HEK293 (cell line): ENCODE data around the gene LRP1-AS.

Experiments
- CTCF ChIA-PET: fragments of 350-600 bp; formaldehyde crosslinking; extraction: SDS; loops from one replicate; lab custom pipeline; 2021; ENCODE audit warnings: antibody characterized with exemption; lab: Yijun Ruan, JAX
- POLR2A ChIA-PET: fragments of 300-600 bp; formaldehyde crosslinking; extraction: SDS; loops from one replicate; lab custom pipeline; 2020; ENCODE audit warnings: antibody characterized with exemption, inconsistent platforms; lab: Yijun Ruan, JAX
- H3K27ac ChIP-seq: fragments of 200-500 bp; sonication (Bioruptor generic); 2 replicates; pipeline ENCODE4 v1.5.1; 2014; ENCODE audit warnings: low read depth, low read length, control low read depth, inconsistent platforms; ENCODE audit errors: extremely low read depth
- H3K36me3 ChIP-seq, 2 experiments: fragments of 200-500 bp in 1 of 2; sonication (Bioruptor generic) in 1 of 2; 1 replicate in 1 of 2; 2 replicates in 1 of 2; pipeline ENCODE4 v1.5.1; 2014 to 2017; ENCODE audit warnings: inconsistent platforms in 2 of 2, low read length in 2 of 2; ENCODE audit not compliant: control insufficient read depth in 2 of 2, insufficient read depth in 1 of 2
- H3K4me1 ChIP-seq: fragments of 200-500 bp; sonication (Bioruptor generic); 2 replicates; pipeline ENCODE4 v1.5.1; 2014; ENCODE audit warnings: mild to moderate bottlenecking, low read length, inconsistent platforms; ENCODE audit not compliant: control insufficient read depth, insufficient read depth
- H3K4me3 ChIP-seq: 2 replicates; pipeline ENCODE4 v1.5.1; 2011; ENCODE audit warnings: low read depth, mild to moderate bottlenecking, control low read depth, low read length, moderate library complexity
- H3K9me3 ChIP-seq: fragments of 200-500 bp; sonication (Bioruptor generic); 2 replicates; pipeline ENCODE4 v1.5.1; 2014; ENCODE audit warnings: low read depth, low read length, inconsistent platforms; ENCODE audit not compliant: control insufficient read depth, insufficient read depth
- BCL11B ChIP-seq: fragments of 450-650 bp; formaldehyde crosslinking; IDR thresholded peaks from 2 replicates; pipeline ENCODE4 v1.5.1; 2016; ENCODE audit warnings: low read depth, missing biosample characterization, missing genetic modification characterization
- BCL6B ChIP-seq: fragments of 450-650 bp; formaldehyde crosslinking; IDR thresholded peaks from 2 replicates; pipeline ENCODE4 v1.5.1; 2017; ENCODE audit warnings: missing biosample characterization, missing genetic modification characterization
- OSR2 ChIP-seq: fragments of 450-650 bp; formaldehyde crosslinking; IDR thresholded peaks from 2 replicates; pipeline ENCODE4 v1.5.1; 2016; ENCODE audit warnings: missing biosample characterization, missing genetic modification characterization
- ZBTB44 ChIP-seq: fragments of 450-650 bp; IDR thresholded peaks from 2 replicates; pipeline ENCODE4 v1.5.1; 2018; ENCODE audit warnings: missing biosample characterization, mild to moderate bottlenecking, missing genetic modification characterization
- ZFP3 ChIP-seq: fragments of 450-650 bp; formaldehyde crosslinking; IDR thresholded peaks from 2 replicates; pipeline ENCODE4 v1.5.1; 2016; ENCODE audit warnings: low read depth, missing biosample characterization, missing genetic modification characterization
- ZNF114 ChIP-seq: fragments of 450-650 bp; formaldehyde crosslinking; IDR thresholded peaks from 2 replicates; pipeline ENCODE4 v1.5.0; 2017; ENCODE audit warnings: missing biosample characterization, missing genetic modification characterization
- ZNF169 ChIP-seq: fragments of 450-650 bp; formaldehyde crosslinking; IDR thresholded peaks from 2 replicates; pipeline ENCODE4 v1.5.1; 2016; ENCODE audit warnings: missing biosample characterization, missing genetic modification characterization
- ZNF214 ChIP-seq: fragments of 450-650 bp; formaldehyde crosslinking; IDR thresholded peaks from 2 replicates; pipeline ENCODE4 v1.5.1; 2017; ENCODE audit warnings: missing biosample characterization, mild to moderate bottlenecking, missing genetic modification characterization, borderline replicate concordance
- ZNF394 ChIP-seq: fragments of 450-650 bp; formaldehyde crosslinking; IDR thresholded peaks from 2 replicates; pipeline ENCODE4 v1.5.1; 2016; ENCODE audit warnings: missing biosample characterization, missing genetic modification characterization, mild to moderate bottlenecking, moderate library complexity, borderline replicate concordance
- ZNF398 ChIP-seq: fragments of 450-650 bp; formaldehyde crosslinking; IDR thresholded peaks from 2 replicates; pipeline ENCODE4 v1.5.1; 2017; ENCODE audit warnings: missing biosample characterization, missing genetic modification characterization
- ZNF426 ChIP-seq: fragments of 450-650 bp; formaldehyde crosslinking; IDR thresholded peaks from 2 replicates; pipeline ENCODE4 v1.5.1; 2017; ENCODE audit warnings: missing biosample characterization, missing genetic modification characterization, mild to moderate bottlenecking, inconsistent platforms, moderate library complexity
- ZNF48 ChIP-seq: fragments of 450-650 bp; formaldehyde crosslinking; IDR thresholded peaks from 2 replicates; pipeline ENCODE4 v1.5.1; 2016; ENCODE audit warnings: missing biosample characterization, missing genetic modification characterization
- ZNF529 ChIP-seq: fragments of 450-650 bp; formaldehyde crosslinking; IDR thresholded peaks from 2 replicates; pipeline ENCODE4 v1.5.1; 2017; ENCODE audit warnings: missing genetic modification characterization, missing biosample characterization; ENCODE audit not compliant: insufficient replicate concordance
- ZNF560 ChIP-seq: fragments of 450-650 bp; formaldehyde crosslinking; IDR thresholded peaks from 2 replicates; pipeline ENCODE4 v1.5.1; 2017; ENCODE audit warnings: missing biosample characterization, missing genetic modification characterization, borderline replicate concordance
- ZNF571 ChIP-seq: fragments of 450-650 bp; formaldehyde crosslinking; IDR thresholded peaks from 2 replicates; pipeline ENCODE4 v1.5.0; 2017; ENCODE audit warnings: missing biosample characterization, missing genetic modification characterization
- ZNF623 ChIP-seq: fragments of 450-650 bp; formaldehyde crosslinking; IDR thresholded peaks from 2 replicates; pipeline ENCODE4 v1.5.1; 2016; ENCODE audit warnings: missing biosample characterization, missing genetic modification characterization
- ZNF654 ChIP-seq: fragments of 450-650 bp; formaldehyde crosslinking; IDR thresholded peaks from 2 replicates; pipeline ENCODE4 v1.5.1; 2016; ENCODE audit warnings: low read depth, missing biosample characterization, missing genetic modification characterization
- ZNF830 ChIP-seq: fragments of 450-650 bp; IDR thresholded peaks from 2 replicates; pipeline ENCODE4 v1.5.0; 2018; ENCODE audit warnings: missing biosample characterization, missing genetic modification characterization, low read depth, mild to moderate bottlenecking, moderate library complexity
- ZNF837 ChIP-seq: fragments of 450-650 bp; formaldehyde crosslinking; IDR thresholded peaks from 2 replicates; pipeline ENCODE4 v1.5.1; 2016; ENCODE audit warnings: missing biosample characterization, missing genetic modification characterization
- TF ChIP-seq, protein P1 (sequence below): fragments of 450-650 bp; formaldehyde crosslinking; IDR thresholded peaks from 2 replicates; pipeline ENCODE4 v1.5.1; 2016; ENCODE audit warnings: missing biosample characterization, missing genetic modification characterization
- TF ChIP-seq, protein P2 (sequence below): fragments of 450-650 bp; formaldehyde crosslinking; IDR thresholded peaks from 2 replicates; pipeline ENCODE4 v1.5.1; 2017; ENCODE audit warnings: missing biosample characterization, missing genetic modification characterization
- TF ChIP-seq, protein P3 (sequence below): fragments of 450-650 bp; formaldehyde crosslinking; conservative IDR thresholded peaks from 2 replicates; pipeline ENCODE4 v1.5.1; 2016; ENCODE audit warnings: low read depth, missing biosample characterization, missing genetic modification characterization

Gene LRP1-AS

DNA sequence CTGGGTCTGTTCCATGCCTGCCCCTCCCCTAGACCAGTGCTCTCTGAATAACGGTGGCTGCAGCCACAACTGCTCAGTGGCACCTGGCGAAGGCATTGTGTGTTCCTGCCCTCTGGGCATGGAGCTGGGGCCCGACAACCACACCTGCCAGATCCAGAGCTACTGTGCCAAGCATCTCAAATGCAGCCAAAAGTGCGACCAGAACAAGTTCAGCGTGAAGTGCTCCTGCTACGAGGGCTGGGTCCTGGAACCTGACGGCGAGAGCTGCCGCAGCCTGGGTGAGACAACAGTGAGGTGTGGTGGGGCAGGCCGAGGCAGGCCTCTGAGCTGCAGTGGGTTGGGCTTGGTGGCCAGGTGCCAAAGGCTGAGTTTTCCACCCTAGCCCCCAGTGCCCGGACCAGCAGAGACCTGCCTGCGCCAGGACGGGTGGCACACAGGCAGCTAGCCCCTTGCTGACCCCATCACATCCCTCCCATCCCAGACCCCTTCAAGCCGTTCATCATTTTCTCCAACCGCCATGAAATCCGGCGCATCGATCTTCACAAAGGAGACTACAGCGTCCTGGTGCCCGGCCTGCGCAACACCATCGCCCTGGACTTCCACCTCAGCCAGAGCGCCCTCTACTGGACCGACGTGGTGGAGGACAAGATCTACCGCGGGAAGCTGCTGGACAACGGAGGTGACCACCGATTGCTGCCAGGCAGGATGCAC, 28.2 kb upstream of the LRP1-AS start:
- H3K4me3 ChIP-seq: no peak overlapping the region
- TF ChIP-seq ZNF426 (tag by site-specific recombination) (no peak), ZNF623 (no peak), ZNF214 (tag by site-specific recombination) (no peak), ZNF48 (tag by site-specific recombination) (no peak), BCL6B (tag by site-specific recombination) (no peak), ZFP3 (no peak), ZNF169 (no peak), OSR2 (tag by site-specific recombination) (no peak), ZNF398 (tag by site-specific recombination) (no peak), ZNF560 (tag by site-specific recombination) (no peak), ZNF654 (peak; percentile 58), ZNF114 (no peak), ZNF394 (tag by site-specific recombination) (no peak), ZNF837 (tag by site-specific recombination) (no peak), ZNF571 (tag by site-specific recombination) (no peak), ZNF529 (tag by site-specific recombination) (no peak), BCL11B (tag by site-specific recombination) (no peak; the same call in 1 of the 2 replicates), ZBTB44 (tag by site-specific recombination) (no peak), ZNF830 (tag by site-specific recombination) (no peak)
- TF ChIP-seq, protein P1, sequence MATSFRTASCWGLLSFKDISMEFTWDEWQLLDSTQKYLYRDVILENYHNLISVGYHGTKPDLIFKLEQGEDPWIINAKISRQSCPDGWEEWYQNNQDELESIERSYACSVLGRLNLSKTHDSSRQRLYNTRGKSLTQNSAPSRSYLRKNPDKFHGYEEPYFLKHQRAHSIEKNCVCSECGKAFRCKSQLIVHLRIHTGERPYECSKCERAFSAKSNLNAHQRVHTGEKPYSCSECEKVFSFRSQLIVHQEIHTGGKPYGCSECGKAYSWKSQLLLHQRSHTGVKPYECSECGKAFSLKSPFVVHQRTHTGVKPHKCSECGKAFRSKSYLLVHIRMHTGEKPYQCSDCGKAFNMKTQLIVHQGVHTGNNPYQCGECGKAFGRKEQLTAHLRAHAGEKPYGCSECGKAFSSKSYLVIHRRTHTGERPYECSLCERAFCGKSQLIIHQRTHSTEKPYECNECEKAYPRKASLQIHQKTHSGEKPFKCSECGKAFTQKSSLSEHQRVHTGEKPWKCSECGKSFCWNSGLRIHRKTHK (tag by site-specific recombination): no peak
- TF ChIP-seq, protein P2, sequence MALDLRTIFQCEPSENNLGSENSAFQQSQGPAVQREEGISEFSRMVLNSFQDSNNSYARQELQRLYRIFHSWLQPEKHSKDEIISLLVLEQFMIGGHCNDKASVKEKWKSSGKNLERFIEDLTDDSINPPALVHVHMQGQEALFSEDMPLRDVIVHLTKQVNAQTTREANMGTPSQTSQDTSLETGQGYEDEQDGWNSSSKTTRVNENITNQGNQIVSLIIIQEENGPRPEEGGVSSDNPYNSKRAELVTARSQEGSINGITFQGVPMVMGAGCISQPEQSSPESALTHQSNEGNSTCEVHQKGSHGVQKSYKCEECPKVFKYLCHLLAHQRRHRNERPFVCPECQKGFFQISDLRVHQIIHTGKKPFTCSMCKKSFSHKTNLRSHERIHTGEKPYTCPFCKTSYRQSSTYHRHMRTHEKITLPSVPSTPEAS (tag by site-specific recombination): peak; percentile 17; the same call in 1 of the 2 replicates
- TF ChIP-seq, protein P3, sequence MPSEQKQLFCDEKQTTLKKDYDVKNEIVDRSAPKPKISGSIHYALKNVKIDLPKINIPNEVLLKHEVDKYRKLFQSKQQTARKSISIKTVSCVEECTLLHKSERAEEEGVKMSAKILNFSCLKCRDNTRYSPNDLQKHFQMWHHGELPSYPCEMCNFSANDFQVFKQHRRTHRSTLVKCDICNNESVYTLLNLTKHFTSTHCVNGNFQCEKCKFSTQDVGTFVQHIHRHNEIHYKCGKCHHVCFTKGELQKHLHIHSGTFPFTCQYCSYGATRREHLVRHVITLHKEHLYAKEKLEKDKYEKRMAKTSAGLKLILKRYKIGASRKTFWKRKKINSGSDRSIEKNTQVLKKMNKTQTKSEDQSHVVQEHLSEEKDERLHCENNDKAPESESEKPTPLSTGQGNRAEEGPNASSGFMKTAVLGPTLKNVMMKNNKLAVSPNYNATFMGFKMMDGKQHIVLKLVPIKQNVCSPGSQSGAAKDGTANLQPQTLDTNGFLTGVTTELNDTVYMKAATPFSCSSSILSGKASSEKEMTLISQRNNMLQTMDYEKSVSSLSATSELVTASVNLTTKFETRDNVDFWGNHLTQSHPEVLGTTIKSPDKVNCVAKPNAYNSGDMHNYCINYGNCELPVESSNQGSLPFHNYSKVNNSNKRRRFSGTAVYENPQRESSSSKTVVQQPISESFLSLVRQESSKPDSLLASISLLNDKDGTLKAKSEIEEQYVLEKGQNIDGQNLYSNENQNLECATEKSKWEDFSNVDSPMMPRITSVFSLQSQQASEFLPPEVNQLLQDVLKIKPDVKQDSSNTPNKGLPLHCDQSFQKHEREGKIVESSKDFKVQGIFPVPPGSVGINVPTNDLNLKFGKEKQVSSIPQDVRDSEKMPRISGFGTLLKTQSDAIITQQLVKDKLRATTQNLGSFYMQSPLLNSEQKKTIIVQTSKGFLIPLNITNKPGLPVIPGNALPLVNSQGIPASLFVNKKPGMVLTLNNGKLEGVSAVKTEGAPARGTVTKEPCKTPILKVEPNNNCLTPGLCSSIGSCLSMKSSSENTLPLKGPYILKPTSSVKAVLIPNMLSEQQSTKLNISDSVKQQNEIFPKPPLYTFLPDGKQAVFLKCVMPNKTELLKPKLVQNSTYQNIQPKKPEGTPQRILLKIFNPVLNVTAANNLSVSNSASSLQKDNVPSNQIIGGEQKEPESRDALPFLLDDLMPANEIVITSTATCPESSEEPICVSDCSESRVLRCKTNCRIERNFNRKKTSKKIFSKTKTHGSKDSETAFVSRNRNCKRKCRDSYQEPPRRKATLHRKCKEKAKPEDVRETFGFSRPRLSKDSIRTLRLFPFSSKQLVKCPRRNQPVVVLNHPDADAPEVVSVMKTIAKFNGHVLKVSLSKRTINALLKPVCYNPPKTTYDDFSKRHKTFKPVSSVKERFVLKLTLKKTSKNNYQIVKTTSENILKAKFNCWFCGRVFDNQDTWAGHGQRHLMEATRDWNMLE (tag by site-specific recombination): no peak

More for the DNA sequence above, 28.2 kb upstream of the LRP1-AS start:
- Histone ChIP-seq H3K9me3 (no peaks in the 10 kb centered on the region), H3K27ac (no peak overlapping the region), H3K36me3 (peaks cover 0 to 79% of the 10 kb centered on the region in 2 experiments; a peak in 1 of 3 replicates), H3K4me1 (no peaks in the 10 kb centered on the region)
- CTCF ChIA-PET: interaction anchor here (0.5 to 10.6 kb wide), 53 partner anchors 8 to 583 kb away, joined by 3 to 259 read pairs (median 4); partner anchors contain the start of genes INHBE, LRP1 and STAT6
- POLR2A ChIA-PET: interaction anchor here (0.9 to 1.8 kb wide), 4 partner anchors 14 to 51 kb away, joined by 3 to 18 read pairs (median 3); no protein-coding TSS in a partner anchor
